Measurements from ENCODE around the gene DNAJB4.
"Not testable (repeated sequence)": the region's sequence is repeated elsewhere in the genome, so short reads cannot be mapped to it uniquely, and the experiment has no call there.

DNAJB4 gene

GRCh38 chr1:77990629-77991204, 14.0 kb upstream of the DNAJB4 start:
- no peak for DNase-seq (ENCODE audit: low read depth)

GRCh38 chr1:77991638-77992037, 13.1 kb upstream of the DNAJB4 start:
- DNase-seq (ENCODE audit: low read depth): no peak

GRCh38 chr1:77994117-77994705, 10.5 kb upstream of the DNAJB4 start:
- DNase-seq (ENCODE audit: low read depth): no peak

GRCh38 chr1:77996734-77997133, 8.0 kb upstream of the DNAJB4 start:
- DNase-seq (ENCODE audit: low read depth): no peak

- not testable (repeated sequence) for DNase-seq (ENCODE audit: low read depth)
These were observed 4.2 kb upstream of the DNAJB4 start for GRCh38 chr1:78000536-78000935.

- DNase-seq (ENCODE audit: low read depth): no peak
These were observed 1.5 kb upstream of the DNAJB4 start for GRCh38 chr1:78003070-78003746.

GRCh38 chr1:78003882-78004718, 639 bp upstream of the DNAJB4 start:
- DNase-seq (ENCODE audit: low read depth): peak; percentile 77

GRCh38 chr1:78005448-78005722, 646 bp downstream of the DNAJB4 start:
- no peak for DNase-seq (ENCODE audit: low read depth)

- peak; percentile 90 for DNase-seq (ENCODE audit: low read depth)
These were observed 1.0 kb downstream of the DNAJB4 start for GRCh38 chr1:78005755-78006154.

- DNase-seq (ENCODE audit: low read depth): no peak
These were observed 1.8 kb downstream of the DNAJB4 start for GRCh38 chr1:78006521-78006920.

GRCh38 chr1:78007677-78008341, 3.1 kb downstream of the DNAJB4 start:
- DNase-seq (ENCODE audit: low read depth): no peak

- no peak for DNase-seq (ENCODE audit: low read depth)
These were observed 4.5 kb downstream of the DNAJB4 start for GRCh38 chr1:78009276-78009675.

GRCh38 chr1:78009836-78010235, 5.1 kb downstream of the DNAJB4 start:
- peak; percentile 83 for DNase-seq (ENCODE audit: low read depth)

GRCh38 chr1:78011050-78011449, 6.3 kb downstream of the DNAJB4 start:
- no peak for DNase-seq (ENCODE audit: low read depth)

GRCh38 chr1:78015148-78015547, 10.4 kb downstream of the DNAJB4 start:
- DNase-seq (ENCODE audit: low read depth): no peak

- peak; percentile 54 for DNase-seq (ENCODE audit: low read depth)
These were observed 14.3 kb downstream of the DNAJB4 start for GRCh38 chr1:78019024-78019423.

GRCh38 chr1:78021134-78021533, 16.4 kb downstream of the DNAJB4 start:
- DNase-seq (ENCODE audit: low read depth): not testable (repeated sequence)

GRCh38 chr1:78029793-78030192, 25.1 kb downstream of the DNAJB4 start:
- DNase-seq (ENCODE audit: low read depth): no peak

- DNase-seq (ENCODE audit: low read depth): peak; percentile 55
These were observed 28.5 kb downstream of the DNAJB4 start for GRCh38 chr1:78032996-78033796.

- no peak for DNase-seq (ENCODE audit: low read depth)
These were observed 29.0 kb downstream of the DNAJB4 start for GRCh38 chr1:78033797-78034172.

- peak; percentile 28 for DNase-seq (ENCODE audit: low read depth)
These were observed 30.4 kb downstream of the DNAJB4 start for GRCh38 chr1:78035121-78035520.

GRCh38 chr1:78036450-78036849, 31.7 kb downstream of the DNAJB4 start:
- no peak for DNase-seq (ENCODE audit: low read depth)

Data from amniotic epithelial cell (primary cell).